Neural progenitor cell (in vitro differentiated cells): ENCODE results near the gene MIS18BP1. TPM values are rescaled to one million over a fixed set of nuclear protein-coding genes. Genes with fewer than 3 reads are reported as not detected.
"Not testable (repeated sequence)": the region's sequence is repeated elsewhere in the genome, so short reads cannot be mapped to it uniquely, and the experiment has no call there.

Experiments used
- DNase-seq: peaks from one replicate; pipeline ENCODE4 v3.0.0-alpha.2; 2016; ENCODE audit warnings: low spot score
- H2AFZ ChIP-seq: fragments of 200-600 bp; sonication (generic); replicated peaks from 2 replicates; pipeline ENCODE4 v1.6.1; 2016; ENCODE audit warnings: antibody characterized with exemption
- H3F3A ChIP-seq: fragments of 200-600 bp; sonication (generic); 2 replicates; pipeline ENCODE4 v1.6.1; 2016; ENCODE audit warnings: antibody characterized with exemption, low read depth
- H3K27ac ChIP-seq: fragments of 200-600 bp; sonication (generic); 2 replicates; pipeline ENCODE4 v1.5.1; 2016; ENCODE audit warnings: mild to moderate bottlenecking
- H3K27me3 ChIP-seq: fragments of 200-600 bp; sonication (generic); 2 replicates; pipeline ENCODE4 v1.6.1; 2016; ENCODE audit warnings: mild to moderate bottlenecking, moderate library complexity
- H3K36me3 ChIP-seq: fragments of 200-600 bp; sonication (generic); 2 replicates; pipeline ENCODE4 v1.5.1; 2016
- H3K4me1 ChIP-seq: fragments of 200-600 bp; sonication (generic); 2 replicates; pipeline ENCODE4 v1.6.1; 2016; ENCODE audit warnings: mixed run types
- H3K4me2 ChIP-seq: fragments of 200-600 bp; sonication (generic); 2 replicates; pipeline ENCODE4 v1.6.1; 2016
- H3K4me3 ChIP-seq: fragments of 200-600 bp; sonication (generic); 2 replicates; pipeline ENCODE4 v1.5.1; 2016
- H3K79me2 ChIP-seq: fragments of 200-600 bp; sonication (generic); 2 replicates; pipeline ENCODE4 v1.6.1; 2016; ENCODE audit warnings: low read depth
- H3K9ac ChIP-seq: fragments of 200-600 bp; sonication (generic); 2 replicates; pipeline ENCODE4 v1.6.1; 2016
- H3K9me3 ChIP-seq: fragments of 200-600 bp; sonication (generic); 2 replicates; pipeline ENCODE4 v1.5.1; 2016; ENCODE audit warnings: low read depth
- H4K20me1 ChIP-seq: fragments of 200-600 bp; sonication (generic); 2 replicates; pipeline ENCODE4 v1.6.1; 2016; ENCODE audit warnings: low read depth
- H3K27ac Mint-ChIP-seq: 3 replicates; pipeline ENCODE4 v1.8.0; 2021; ENCODE audit warnings: mixed read lengths
- H3K27me3 Mint-ChIP-seq: 2 replicates; pipeline ENCODE4 v1.8.0; 2022; ENCODE audit warnings: low read depth, mild to moderate bottlenecking, inconsistent platforms, moderate library complexity, mixed read lengths; ENCODE audit not compliant: insufficient read depth
- H3K36me3 Mint-ChIP-seq: 3 replicates; pipeline ENCODE4 v1.8.0; 2021; ENCODE audit warnings: mixed read lengths
- H3K4me1 Mint-ChIP-seq: 3 replicates; pipeline ENCODE4 v1.8.0; 2021; ENCODE audit warnings: mixed read lengths
- H3K4me3 Mint-ChIP-seq: 3 replicates; pipeline ENCODE4 v1.8.0; 2021; ENCODE audit warnings: mild to moderate bottlenecking, moderate library complexity, mixed read lengths
- H3K9me3 Mint-ChIP-seq: 3 replicates; pipeline ENCODE4 v1.8.0; 2020; ENCODE audit warnings: mixed read lengths
- CTCF ChIP-seq: fragments of 200-600 bp; sonication (generic); IDR thresholded peaks from 2 replicates; pipeline ENCODE4 v1.5.1; 2017; ENCODE audit warnings: antibody characterized with exemption, mild to moderate bottlenecking
- EZH2 ChIP-seq: fragments of 200-600 bp; sonication (generic); IDR thresholded peaks from 2 replicates; pipeline ENCODE4 v1.6.1; 2017; ENCODE audit warnings: antibody characterized with exemption, mild to moderate bottlenecking, moderate library complexity
- EZH2phosphoT487 ChIP-seq: fragments of 200-600 bp; sonication (generic); IDR thresholded peaks from 2 replicates; pipeline ENCODE4 v1.6.1; 2017; ENCODE audit warnings: antibody characterized with exemption
- total RNA-seq: library from RNA; depleted of rRNA; stranded (reverse); fragments of >200 nt; gene quantifications from 2 replicates; pipeline ENCODE4 v1.2.3, GENCODE V29; 2015; ENCODE audit warnings: low replicate concordance

The MIS18BP1 gene
- total RNA-seq, result 130 and 211 TPM in 2 replicates

GRCh38 chr14:45253070-45253753 lies at the start of gene MIS18BP1:
MIS18BP1 (minus strand) TSS chr14:45253202; CDS start chr14:45247286, 5,916 bp downstream.
- Mint-ChIP-seq H3K4me1 (peaks cover 4% of the 10 kb centered on the region), H3K27ac (peak within 1 kb of the TSS; percentile 72), H3K9me3 (peaks cover 13% of the 10 kb centered on the region), H3K4me3 (peak within 1 kb of the TSS; percentile 95), H3K27me3 (peaks cover 4% of the 10 kb centered on the region), H3K36me3 (peaks cover 8% of the 10 kb centered on the region)
- peaks cover 5% of the 10 kb centered on the region for H3F3A ChIP-seq
- H3K27me3 ChIP-seq, result no peaks in the 10 kb centered on the region
- no peaks in the 10 kb centered on the region for H3K79me2 ChIP-seq
- H3K4me2 ChIP-seq, result peak within 1 kb of the TSS; percentile 74
- peaks cover 7% of the 10 kb centered on the region for H3K4me1 ChIP-seq
- peak; percentile 98 for DNase-seq
- peaks cover under 1% of the 10 kb centered on the region for H3K9me3 ChIP-seq
- no peaks in the 10 kb centered on the region for H3K36me3 ChIP-seq
- H3K27ac ChIP-seq, result no peak within 1 kb of the TSS
- H4K20me1 ChIP-seq, result no peaks in the 10 kb centered on the region
- TF ChIP-seq CTCF, result peak; percentile 83
- no peak for TF ChIP-seq EZH2
- H3K4me3 ChIP-seq, result peak within 1 kb of the TSS; percentile 95
- H3K9ac ChIP-seq, result peak within 1 kb of the TSS; percentile 88
- H2AFZ ChIP-seq, result peak within 1 kb of the TSS; percentile 93

GRCh38 chr14:45298423-45299117 lies 45.6 kb upstream of the MIS18BP1 start:
- H3K36me3 ChIP-seq, result no peaks in the 10 kb centered on the region
- Mint-ChIP-seq H3K27ac (no peak overlapping the region), H3K4me1 (peaks cover 12% of the 10 kb centered on the region), H3K36me3 (no peaks in the 10 kb centered on the region), H3K9me3 (no peaks in the 10 kb centered on the region), H3K27me3 (no peaks in the 10 kb centered on the region), H3K4me3 (no peak overlapping the region)
- H3K27me3 ChIP-seq, result peaks cover 21% of the 10 kb centered on the region
- no peak overlapping the region for H3K27ac ChIP-seq
- no peak overlapping the region for H3K9ac ChIP-seq
- H3K4me2 ChIP-seq, result no peak overlapping the region
- H3K4me3 ChIP-seq, result no peak overlapping the region
- no peaks in the 10 kb centered on the region for H4K20me1 ChIP-seq
- TF ChIP-seq EZH2phosphoT487 (no peak), EZH2 (no peak), CTCF (no peak)
- peaks cover 18% of the 10 kb centered on the region for H3K4me1 ChIP-seq
- no peak for DNase-seq
- H3F3A ChIP-seq, result peaks cover 9% of the 10 kb centered on the region
- H3K79me2 ChIP-seq, result no peaks in the 10 kb centered on the region
- H3K9me3 ChIP-seq, result no peaks in the 10 kb centered on the region
- no peak overlapping the region for H2AFZ ChIP-seq

GRCh38 chr14:45294796-45295195 lies 41.8 kb upstream of the MIS18BP1 start:
- H3K9ac ChIP-seq, H3K4me3 Mint-ChIP-seq, H3K36me3 Mint-ChIP-seq, H3K27ac Mint-ChIP-seq, H3K9me3 Mint-ChIP-seq, H3K4me3 ChIP-seq, H3K27me3 Mint-ChIP-seq, H3K9me3 ChIP-seq, H3K36me3 ChIP-seq, H3K27ac ChIP-seq, H3K79me2 ChIP-seq, H4K20me1 ChIP-seq, H2AFZ ChIP-seq: not testable (repeated sequence)
- Histone ChIP-seq H3K4me1 (peaks cover 22% of the 10 kb centered on the region), H3K4me2 (peak overlapping the region; percentile 25), H3F3A (peaks cover 14% of the 10 kb centered on the region), H3K27me3 (peaks cover 33% of the 10 kb centered on the region)
- H3K4me1 Mint-ChIP-seq, result peaks cover 12% of the 10 kb centered on the region
- TF ChIP-seq EZH2phosphoT487, result peak; percentile 61
- peak; percentile 58 for DNase-seq

- Histone ChIP-seq H3K4me3 (no peak overlapping the region), H3K79me2 (no peaks in the 10 kb centered on the region), H3K27ac (no peak overlapping the region), H3K9ac (no peak overlapping the region), H3F3A (peaks cover 14% of the 10 kb centered on the region), H3K4me1 (peaks cover 22% of the 10 kb centered on the region), H3K27me3 (peaks cover 22% of the 10 kb centered on the region), H4K20me1 (no peaks in the 10 kb centered on the region), H2AFZ (no peak overlapping the region), H3K9me3 (no peaks in the 10 kb centered on the region), H3K4me2 (no peak overlapping the region), H3K36me3 (no peaks in the 10 kb centered on the region)
- no peaks in the 10 kb centered on the region for H3K9me3 Mint-ChIP-seq
- DNase-seq, result no peak
- H3K4me1 Mint-ChIP-seq, result peaks cover 12% of the 10 kb centered on the region
- H3K36me3 Mint-ChIP-seq, result no peaks in the 10 kb centered on the region
- no peaks in the 10 kb centered on the region for H3K27me3 Mint-ChIP-seq
- H3K27ac Mint-ChIP-seq, result no peak overlapping the region
- no peak overlapping the region for H3K4me3 Mint-ChIP-seq
- TF ChIP-seq EZH2 (no peak), EZH2phosphoT487 (no peak), CTCF (no peak)
These were observed 37.5 kb upstream of the MIS18BP1 start for GRCh38 chr14:45290547-45290946.
